Subcutaneous adipose tissue (tissue), 4 donors: ENCODE measurements around the gene TBC1D10A. TPM values are rescaled to one million over a fixed set of nuclear protein-coding genes. Genes with fewer than 3 reads are reported as not detected.

Experiments used
- CTCF ChIP-seq: fragments of 450-650 bp; IDR thresholded peaks from one replicate; pipeline ENCODE4 v1.5.1; 2016; ENCODE audit warnings: low read depth, mild to moderate bottlenecking, control low read depth, antibody characterized with exemption, moderate library complexity
- total RNA-seq, 4 donors: library from RNA; depleted of rRNA; stranded (reverse); fragments of >200 nt; gene quantifications; one replicate each; pipeline ENCODE4 v1.1.0, GENCODE V29; 2016

TBC1D10A gene
- total RNA-seq, 4 donors from 2014 or later: 13.9 to 43.1 (median 22.9) TPM

- no peak for TF ChIP-seq CTCF
Observed at GRCh38 chr22:30265823-30266444, 60.8 kb downstream of the TBC1D10A start.

DNA sequence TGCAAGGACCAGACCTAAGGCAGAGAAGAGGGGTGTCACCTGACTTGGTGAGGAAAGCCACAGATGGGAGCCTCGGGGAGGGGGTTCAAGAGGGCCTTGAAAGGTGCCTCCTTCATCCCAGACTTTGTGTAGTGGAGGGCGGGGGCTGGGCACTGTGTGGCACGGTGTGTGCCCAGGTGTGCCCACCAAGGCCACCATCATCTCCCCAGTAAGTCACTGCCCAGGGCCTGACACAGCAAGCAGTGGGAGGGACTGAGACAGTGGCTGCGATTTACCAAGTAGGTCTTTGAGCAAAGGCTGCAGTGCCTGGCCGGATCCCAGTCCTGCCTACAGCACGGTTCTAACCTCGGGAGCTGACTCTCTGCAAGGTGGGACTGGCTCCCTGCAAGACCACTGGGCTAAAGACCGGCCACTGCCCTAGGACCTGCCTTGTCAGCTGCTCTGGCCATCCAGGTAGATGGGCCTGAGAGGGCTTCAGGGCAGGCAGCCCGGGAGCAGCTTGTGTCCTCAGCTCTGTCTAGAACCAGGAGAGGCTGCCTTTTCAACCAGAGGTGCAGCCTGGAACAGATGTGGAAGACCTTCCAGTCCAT is 61.5 kb downstream of the TBC1D10A start:
- no peak for TF ChIP-seq CTCF

DNA sequence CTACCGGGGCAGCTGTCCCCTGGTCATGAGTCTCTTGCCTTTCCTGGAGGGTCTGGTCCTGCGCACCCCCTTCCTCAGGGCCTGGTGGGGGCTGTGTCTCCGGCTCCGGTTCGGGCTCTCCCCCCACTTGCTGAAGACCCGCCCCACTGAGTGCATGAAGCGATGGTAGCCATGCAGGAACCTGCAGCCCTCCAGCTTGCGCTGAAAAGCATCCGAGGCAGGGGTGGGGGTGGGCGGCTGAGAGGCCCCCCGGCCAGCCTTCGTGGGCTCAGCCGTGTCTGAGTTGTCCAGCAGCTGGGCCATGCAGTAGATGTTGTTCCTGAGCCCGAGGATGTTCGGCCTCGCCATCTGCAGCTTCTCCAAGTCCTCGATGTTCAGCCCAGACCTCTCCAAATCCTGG is 62.9 kb downstream of the TBC1D10A start:
- no peak for TF ChIP-seq CTCF

DNA sequence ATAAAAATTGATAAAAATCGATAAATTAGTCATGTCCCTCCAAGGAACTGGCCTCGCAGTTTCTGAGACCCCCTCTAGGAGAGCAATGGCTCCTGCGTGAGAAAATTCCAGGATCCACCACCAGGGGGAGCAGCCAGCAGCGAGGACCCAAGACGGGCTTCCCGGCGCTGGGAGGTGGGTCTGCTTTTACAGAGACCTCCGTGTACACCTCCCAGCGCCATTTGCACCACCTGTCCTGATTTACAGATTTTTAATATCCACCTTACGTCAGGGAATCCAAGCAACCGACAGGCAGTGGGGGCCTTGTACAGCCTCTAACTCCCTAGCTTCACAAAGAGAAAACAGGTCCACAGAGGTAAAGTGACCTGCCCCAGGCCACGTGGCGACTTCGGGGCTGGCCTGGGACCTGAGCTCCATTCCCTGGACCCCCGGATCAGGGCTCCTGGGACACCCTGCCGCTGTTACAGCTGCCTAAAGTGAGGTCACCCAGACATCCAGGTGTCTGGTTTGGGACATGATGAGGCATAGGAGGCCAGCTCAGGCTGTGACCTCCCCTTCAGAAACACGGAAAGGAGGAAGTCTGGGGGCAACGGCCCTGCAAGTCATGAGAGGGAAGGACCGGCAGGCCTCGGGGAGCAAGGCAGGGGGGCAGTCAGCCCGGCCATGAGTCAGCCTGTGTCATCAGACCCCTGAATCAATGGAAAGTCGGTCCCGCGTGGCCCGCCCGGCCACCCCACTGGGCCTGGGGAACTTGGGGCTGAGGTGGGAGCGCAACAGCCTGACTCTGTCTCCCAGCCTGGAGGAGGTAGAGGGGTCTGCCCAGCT is 63.6 kb downstream of the TBC1D10A start:
- TF ChIP-seq CTCF: no peak

DNA sequence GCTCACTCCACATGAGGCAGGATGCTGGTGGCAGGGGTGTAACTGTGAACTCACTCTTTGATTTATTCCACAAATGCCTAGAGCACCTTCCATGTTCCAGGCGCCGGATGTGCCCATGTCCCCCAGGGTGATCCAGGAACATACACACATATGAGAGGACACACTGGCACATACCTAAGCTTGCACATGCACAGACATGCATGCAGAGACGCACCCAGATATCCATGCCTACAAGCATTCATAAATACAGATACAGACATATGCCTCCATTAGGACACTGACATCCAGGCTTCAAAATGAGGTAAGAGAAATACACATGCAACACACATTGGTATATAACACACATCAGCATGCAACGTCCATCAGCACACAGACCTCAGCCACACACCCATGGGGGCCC is 64.6 kb downstream of the TBC1D10A start:
- TF ChIP-seq CTCF: no peak

GRCh38 chr22:30261134-30261533 is 65.6 kb downstream of the TBC1D10A start:
- TF ChIP-seq CTCF: no peak

DNA sequence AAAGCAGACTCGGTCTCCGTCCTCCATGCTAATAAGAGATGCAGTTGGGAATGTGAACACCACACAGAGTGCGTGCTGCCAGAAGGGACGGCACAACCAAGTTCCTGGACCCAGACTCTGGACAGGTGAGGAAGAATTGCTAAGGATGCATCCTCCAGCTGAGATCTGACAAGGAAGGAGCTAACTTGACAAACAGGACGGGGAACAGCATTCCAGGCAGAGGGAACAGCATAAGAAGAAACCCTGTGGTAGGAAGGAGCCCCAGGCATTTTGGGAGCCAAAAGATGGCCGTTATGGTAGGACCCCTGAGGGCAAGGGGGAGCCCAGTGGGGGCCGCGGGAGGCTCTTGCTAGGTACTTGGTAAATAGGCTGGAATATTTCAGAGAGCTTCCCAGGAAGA is 66.1 kb downstream of the TBC1D10A start:
- no peak for TF ChIP-seq CTCF
